ENCODE results near the gene BATF3.

- TF ChIP-seq CTCF (IDR thresholded peaks at IDR 0.05 in 8 of 11, conservative IDR thresholded peaks at IDR 0.05 in 3 of 11), result no peak
- no peak for TF ChIP-seq POLR2A (IDR thresholded peaks at IDR 0.05)
These were observed 33.4 kb downstream of the BATF3 start for GRCh38 chr1:212666116-212666775.

Data from spleen (tissue), 7 donors.